HG02798 (cell line): ENCODE data around the gene PIGL.
"Not testable (repeated sequence)": the region's sequence is repeated elsewhere in the genome, so short reads cannot be mapped to it uniquely, and the experiment has no call there.

Experiments used
- ATAC-seq: cut with Tn5 transposase; IDR thresholded peaks from one replicate; pipeline ENCODE4 v1.9.1; 2021; ENCODE audit warnings: mild to moderate bottlenecking; ENCODE audit not compliant: unreplicated experiment, poor library complexity

The PIGL gene

GRCh38 chr17:16301963-16302855 is 85.2 kb downstream of the PIGL start:
- no peak for ATAC-seq

GRCh38 chr17:16302856-16303255 is 85.8 kb downstream of the PIGL start:
- no peak for ATAC-seq

GRCh38 chr17:16304830-16305229 is 87.8 kb downstream of the PIGL start:
- ATAC-seq: no peak

GRCh38 chr17:16306211-16306610 is 89.2 kb downstream of the PIGL start:
- ATAC-seq: no peak

GRCh38 chr17:16312061-16312460 is 95.1 kb downstream of the PIGL start:
- not testable (repeated sequence) for ATAC-seq

- no peak for ATAC-seq
Observed at GRCh38 chr17:16313139-16314090, 96.4 kb downstream of the PIGL start.

- no peak for ATAC-seq
Observed at GRCh38 chr17:16314189-16314588, 97.2 kb downstream of the PIGL start.

GRCh38 chr17:16314859-16315258 is 97.8 kb downstream of the PIGL start:
- ATAC-seq: no peak

GRCh38 chr17:16319969-16320368 is 103.0 kb downstream of the PIGL start:
- no peak for ATAC-seq

GRCh38 chr17:16322636-16323035 is 105.6 kb downstream of the PIGL start:
- no peak for ATAC-seq

GRCh38 chr17:16325964-16326363 is 109.0 kb downstream of the PIGL start:
- ATAC-seq: no peak

- ATAC-seq: no peak
Observed at GRCh38 chr17:16327018-16327417, 110.0 kb downstream of the PIGL start.

- ATAC-seq: no peak
Observed at GRCh38 chr17:16328997-16329396, 112.0 kb downstream of the PIGL start.

- no peak for ATAC-seq
Observed at GRCh38 chr17:16329519-16330271, 112.7 kb downstream of the PIGL start.

GRCh38 chr17:16338391-16338790 is 121.4 kb downstream of the PIGL start:
- no peak for ATAC-seq

- no peak for ATAC-seq
Observed at GRCh38 chr17:16339402-16339801, 122.4 kb downstream of the PIGL start.

- ATAC-seq: no peak
Observed at GRCh38 chr17:16339959-16340358, 122.9 kb downstream of the PIGL start.

GRCh38 chr17:16342979-16343378 is 126.0 kb downstream of the PIGL start:
- ATAC-seq: no peak

- no peak for ATAC-seq
Observed at GRCh38 chr17:16343569-16343968, 126.6 kb downstream of the PIGL start.

- no peak for ATAC-seq
Observed at GRCh38 chr17:16345565-16345964, 128.6 kb downstream of the PIGL start.
